GM19324 (cell line): Measurements from ENCODE around the gene STRADB.
"Not testable (repeated sequence)": the region's sequence is repeated elsewhere in the genome, so short reads cannot be mapped to it uniquely, and the experiment has no call there.

Source experiments
- ATAC-seq: cut with Tn5 transposase; IDR thresholded peaks from one replicate; pipeline ENCODE4 v1.9.1; 2021; ENCODE audit warnings: mild to moderate bottlenecking, moderate library complexity; ENCODE audit not compliant: unreplicated experiment, low FRiP score

STRADB gene

GRCh38 chr2:201464547-201464946, 13.0 kb downstream of the STRADB start:
- ATAC-seq = no peak

- no peak for ATAC-seq
Measured at GRCh38 chr2:201465524-201465971, 14.0 kb downstream of the STRADB start.

- ATAC-seq = no peak
Measured at GRCh38 chr2:201466050-201466675, 14.6 kb downstream of the STRADB start.

- ATAC-seq = no peak
Measured at GRCh38 chr2:201467666-201468065, 16.1 kb downstream of the STRADB start.

- no peak for ATAC-seq
Measured at GRCh38 chr2:201470821-201471731, 19.5 kb downstream of the STRADB start.

GRCh38 chr2:201471732-201472393, 20.3 kb downstream of the STRADB start:
- no peak for ATAC-seq

- ATAC-seq = no peak
Measured at GRCh38 chr2:201472411-201472810, 20.9 kb downstream of the STRADB start.

GRCh38 chr2:201482543-201482942, 31.0 kb downstream of the STRADB start:
- ATAC-seq = no peak

- ATAC-seq = no peak
Measured at GRCh38 chr2:201483342-201483741, 31.8 kb downstream of the STRADB start.

- ATAC-seq = not testable (repeated sequence)
Measured at GRCh38 chr2:201483758-201484157, 32.2 kb downstream of the STRADB start.

GRCh38 chr2:201484805-201485204, 33.3 kb downstream of the STRADB start:
- ATAC-seq = no peak

GRCh38 chr2:201490291-201490690, 38.8 kb downstream of the STRADB start:
- ATAC-seq = no peak

GRCh38 chr2:201496785-201497184, 45.2 kb downstream of the STRADB start:
- no peak for ATAC-seq

GRCh38 chr2:201500534-201500933, 49.0 kb downstream of the STRADB start:
- no peak for ATAC-seq

- ATAC-seq = no peak
Measured at GRCh38 chr2:201502713-201503112, 51.2 kb downstream of the STRADB start.

- ATAC-seq = no peak
Measured at GRCh38 chr2:201507725-201508124, 56.2 kb downstream of the STRADB start.

- no peak for ATAC-seq
Measured at GRCh38 chr2:201513271-201513670, 61.7 kb downstream of the STRADB start.

- ATAC-seq = no peak
Measured at GRCh38 chr2:201515573-201516246, 64.2 kb downstream of the STRADB start.

GRCh38 chr2:201517094-201517493, 65.6 kb downstream of the STRADB start:
- no peak for ATAC-seq

- ATAC-seq = no peak
Measured at GRCh38 chr2:201520201-201520600, 68.7 kb downstream of the STRADB start.

GRCh38 chr2:201522965-201523364, 71.4 kb downstream of the STRADB start:
- no peak for ATAC-seq
